Effector memory CD4-positive, alpha-beta T cell (primary cell): ENCODE measurements around the gene ADAM33.

Experiments used
- DNase-seq, 3 donors: peaks; one replicate each; pipeline ENCODE4 v3.0.0-alpha.2; 2020
- H3K27ac ChIP-seq: 2 replicates; pipeline ENCODE4 v1.7.0; 2013; ENCODE audit warnings: mild to moderate bottlenecking, low read length, moderate library complexity; ENCODE audit not compliant: insufficient read depth, poor library complexity, severe bottlenecking
- H3K27me3 ChIP-seq: replicated peaks from 2 replicates; pipeline ENCODE4 v1.7.0; 2013; ENCODE audit warnings: mild to moderate bottlenecking, low read length; ENCODE audit not compliant: insufficient read depth, control insufficient read depth, poor library complexity, severe bottlenecking
- H3K36me3 ChIP-seq: 2 replicates; pipeline ENCODE4 v1.7.0; 2013; ENCODE audit warnings: mild to moderate bottlenecking, low read length, moderate library complexity; ENCODE audit not compliant: control insufficient read depth, insufficient read depth
- H3K4me1 ChIP-seq: 2 replicates; pipeline ENCODE4 v1.7.0; 2013; ENCODE audit warnings: low read length, mild to moderate bottlenecking; ENCODE audit not compliant: control insufficient read depth, insufficient read depth, poor library complexity, severe bottlenecking
- H3K4me3 ChIP-seq: 2 replicates; pipeline ENCODE4 v1.7.0; 2013; ENCODE audit warnings: low read length, low read depth, mild to moderate bottlenecking; ENCODE audit not compliant: insufficient read depth, poor library complexity, severe bottlenecking
- H3K9me3 ChIP-seq: 2 replicates; pipeline ENCODE4 v1.7.0; 2013; ENCODE audit warnings: mild to moderate bottlenecking, low read length, moderate library complexity; ENCODE audit not compliant: control insufficient read depth
- total RNA-seq, 3 donors: gene quantifications; one replicate each; lab custom pipeline; 2026; lab: John Stamatoyannopoulos, UW

Gene ADAM33, protein sequence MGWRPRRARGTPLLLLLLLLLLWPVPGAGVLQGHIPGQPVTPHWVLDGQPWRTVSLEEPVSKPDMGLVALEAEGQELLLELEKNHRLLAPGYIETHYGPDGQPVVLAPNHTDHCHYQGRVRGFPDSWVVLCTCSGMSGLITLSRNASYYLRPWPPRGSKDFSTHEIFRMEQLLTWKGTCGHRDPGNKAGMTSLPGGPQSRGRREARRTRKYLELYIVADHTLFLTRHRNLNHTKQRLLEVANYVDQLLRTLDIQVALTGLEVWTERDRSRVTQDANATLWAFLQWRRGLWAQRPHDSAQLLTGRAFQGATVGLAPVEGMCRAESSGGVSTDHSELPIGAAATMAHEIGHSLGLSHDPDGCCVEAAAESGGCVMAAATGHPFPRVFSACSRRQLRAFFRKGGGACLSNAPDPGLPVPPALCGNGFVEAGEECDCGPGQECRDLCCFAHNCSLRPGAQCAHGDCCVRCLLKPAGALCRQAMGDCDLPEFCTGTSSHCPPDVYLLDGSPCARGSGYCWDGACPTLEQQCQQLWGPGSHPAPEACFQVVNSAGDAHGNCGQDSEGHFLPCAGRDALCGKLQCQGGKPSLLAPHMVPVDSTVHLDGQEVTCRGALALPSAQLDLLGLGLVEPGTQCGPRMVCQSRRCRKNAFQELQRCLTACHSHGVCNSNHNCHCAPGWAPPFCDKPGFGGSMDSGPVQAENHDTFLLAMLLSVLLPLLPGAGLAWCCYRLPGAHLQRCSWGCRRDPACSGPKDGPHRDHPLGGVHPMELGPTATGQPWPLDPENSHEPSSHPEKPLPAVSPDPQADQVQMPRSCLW
- total RNA-seq = 0.09 to 0.19 (median 0.17) reads per million in 3 donors

DNA sequence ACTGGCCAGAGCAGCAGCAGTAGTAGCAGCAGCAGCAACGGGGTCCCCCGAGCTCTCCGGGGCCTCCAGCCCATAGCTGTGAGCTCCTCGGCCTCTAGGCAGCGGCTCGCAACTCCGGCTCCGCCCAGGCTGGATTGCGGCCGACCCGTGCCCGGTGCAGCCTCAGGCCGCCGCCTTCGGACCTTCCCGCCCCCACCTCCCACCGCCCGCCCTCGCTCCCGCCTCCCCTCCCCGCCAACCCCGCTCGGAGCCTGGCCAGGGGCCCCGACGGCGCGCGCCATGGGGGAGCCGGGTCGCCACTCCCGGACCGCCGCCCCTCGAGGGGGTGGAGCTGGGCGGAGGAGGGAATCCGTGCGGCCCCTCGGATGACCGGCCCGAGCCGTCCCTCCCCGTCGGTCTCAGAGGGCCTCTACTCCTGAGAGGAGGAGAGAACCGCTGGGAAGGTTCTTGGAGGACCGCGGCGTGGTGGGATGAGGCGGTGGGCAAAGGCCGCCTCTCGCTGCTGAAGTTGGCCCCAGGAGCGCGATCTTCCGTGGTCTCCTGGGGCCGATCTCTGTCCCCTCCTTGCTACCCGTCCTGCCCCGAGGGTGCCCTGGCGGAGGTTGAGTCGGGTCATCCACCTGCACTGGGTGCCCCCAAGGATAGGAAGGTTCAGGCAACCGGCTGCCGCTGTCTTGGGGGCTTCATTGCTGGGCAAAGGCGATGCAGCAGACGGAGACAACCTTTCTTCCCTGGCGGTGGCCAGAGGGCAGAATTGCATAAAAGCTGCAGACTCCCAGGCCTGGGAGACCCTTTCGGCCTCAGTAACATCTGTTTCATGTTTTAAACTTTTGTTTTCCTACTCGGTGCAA lies at the start of gene ADAM33:
Gene ADAM33, minus strand, starts transcription at position 80 of the 851 bp plus-strand sequence. Its CDS starts 6 bp downstream, at position 74.
- Histone ChIP-seq H3K4me1 (peaks cover 6% of the 10 kb centered on the region), H3K36me3 (no peaks in the 10 kb centered on the region), H3K27ac (no peak within 1 kb of the TSS), H3K9me3 (no peaks in the 10 kb centered on the region), H3K4me3 (no peak within 1 kb of the TSS), H3K27me3 (peaks cover 18% of the 10 kb centered on the region)
- no peak for DNase-seq

DNA sequence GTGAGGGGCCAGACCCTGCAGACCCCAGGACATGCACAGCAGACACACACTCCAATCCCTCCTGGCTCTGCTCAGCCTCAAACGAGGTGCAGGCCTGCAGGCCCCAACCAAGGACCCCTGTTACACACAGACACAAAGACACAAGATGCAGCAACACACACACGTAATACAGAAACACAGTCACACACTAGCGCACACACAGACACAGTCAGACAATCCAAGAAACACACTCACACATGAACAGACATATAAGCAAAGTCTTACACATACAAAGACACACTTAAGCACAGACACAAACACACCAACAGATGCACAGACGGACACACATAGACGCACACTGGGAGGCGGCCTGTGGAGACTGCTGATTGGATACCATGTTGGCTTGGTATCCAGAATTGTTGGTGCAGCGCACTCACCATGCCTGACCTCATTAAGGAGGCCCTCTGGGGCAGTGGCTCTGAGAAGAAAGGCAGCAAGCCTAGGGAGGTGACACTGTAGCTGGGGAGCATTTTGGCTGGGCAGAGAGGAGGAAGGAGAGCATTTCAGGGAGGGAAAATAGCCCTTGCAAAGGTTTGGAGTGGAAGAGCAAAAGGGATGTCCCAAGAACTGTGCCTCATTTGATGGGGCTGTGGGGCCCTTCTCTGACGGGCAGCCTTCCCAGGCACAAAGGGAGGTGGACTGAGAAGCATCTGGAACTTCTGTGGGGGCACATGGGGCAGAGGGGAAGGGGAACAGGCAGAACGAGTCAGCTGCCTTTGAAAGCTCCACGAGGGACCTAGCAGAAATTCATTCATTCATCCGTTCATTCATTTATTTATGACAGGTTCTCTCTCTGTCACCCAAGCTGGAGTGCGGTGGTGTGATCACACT lies 49.2 kb upstream of the ADAM33 start:
- Histone ChIP-seq H3K27ac (no peak overlapping the region), H3K36me3 (no peaks in the 10 kb centered on the region), H3K4me1 (peaks cover 3% of the 10 kb centered on the region), H3K9me3 (no peaks in the 10 kb centered on the region), H3K4me3 (no peak overlapping the region), H3K27me3 (peaks cover 15% of the 10 kb centered on the region)
- no peak for DNase-seq

DNA sequence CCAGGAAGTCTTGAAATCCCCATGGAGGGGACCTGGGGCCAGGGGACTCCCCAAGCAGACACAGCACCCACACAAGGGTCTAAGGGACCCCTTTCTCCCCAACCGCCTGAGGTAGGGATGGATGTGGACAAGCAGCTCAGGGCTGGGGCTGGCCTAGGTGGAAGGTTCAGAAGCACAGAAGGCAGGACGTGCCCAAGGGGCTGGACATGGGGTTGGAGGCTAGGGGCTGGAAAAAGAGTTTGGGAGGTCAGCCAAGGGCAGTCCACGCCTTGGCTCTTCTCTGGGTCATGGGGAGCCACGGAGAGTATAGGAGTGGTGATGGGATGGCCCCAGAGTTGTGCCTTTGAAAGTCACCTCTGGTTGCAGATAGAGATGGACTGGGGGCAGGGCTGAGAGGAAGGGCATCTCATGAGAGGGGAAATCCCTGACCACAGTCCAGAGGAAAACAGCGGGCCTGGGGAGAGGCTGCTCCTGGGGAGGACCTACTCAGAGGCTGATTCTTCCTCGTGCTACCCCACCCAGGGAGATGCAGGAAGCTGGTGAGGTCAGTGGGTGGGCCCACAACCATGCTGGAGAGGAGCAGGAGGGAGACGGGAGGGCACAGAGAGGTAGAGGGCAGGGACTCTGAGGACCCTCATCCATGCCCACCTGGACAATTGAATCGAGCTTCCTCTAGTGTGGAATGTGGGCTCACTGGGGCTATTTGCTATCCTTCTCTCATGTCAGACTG lies 48.2 kb upstream of the ADAM33 start:
- Histone ChIP-seq H3K4me3 (no peak overlapping the region), H3K36me3 (no peaks in the 10 kb centered on the region), H3K4me1 (peaks cover 3% of the 10 kb centered on the region), H3K27ac (no peak overlapping the region), H3K27me3 (peaks cover 15% of the 10 kb centered on the region), H3K9me3 (no peaks in the 10 kb centered on the region)
- no peak for DNase-seq

DNA sequence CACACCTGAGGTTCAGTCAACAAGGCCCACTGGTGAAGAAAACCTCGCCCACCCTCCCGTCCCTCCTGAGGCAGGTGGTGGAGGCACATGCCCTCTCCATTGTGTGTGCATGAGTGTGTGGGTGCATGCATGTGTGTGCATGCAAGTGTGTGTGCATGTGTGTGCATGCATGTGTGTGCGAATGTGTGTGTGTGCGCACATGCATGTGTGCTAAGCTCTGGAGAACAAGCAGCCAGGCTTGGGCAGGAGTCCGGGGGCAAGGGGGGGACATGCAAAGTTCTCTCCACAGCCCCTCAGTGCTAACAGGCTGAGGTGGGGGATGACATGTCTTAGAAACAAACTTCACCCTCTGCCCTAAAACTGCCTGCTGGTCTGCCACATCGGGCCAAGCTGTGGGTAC lies 47.6 kb upstream of the ADAM33 start:
- no peaks in the 10 kb centered on the region for H3K36me3 ChIP-seq
- H3K27me3 ChIP-seq = peaks cover 15% of the 10 kb centered on the region
- H3K9me3 ChIP-seq = no peaks in the 10 kb centered on the region
- H3K4me1 ChIP-seq = peaks cover 3% of the 10 kb centered on the region
- H3K4me3 ChIP-seq = no peak overlapping the region
- DNase-seq = no peak
- no peak overlapping the region for H3K27ac ChIP-seq

DNA sequence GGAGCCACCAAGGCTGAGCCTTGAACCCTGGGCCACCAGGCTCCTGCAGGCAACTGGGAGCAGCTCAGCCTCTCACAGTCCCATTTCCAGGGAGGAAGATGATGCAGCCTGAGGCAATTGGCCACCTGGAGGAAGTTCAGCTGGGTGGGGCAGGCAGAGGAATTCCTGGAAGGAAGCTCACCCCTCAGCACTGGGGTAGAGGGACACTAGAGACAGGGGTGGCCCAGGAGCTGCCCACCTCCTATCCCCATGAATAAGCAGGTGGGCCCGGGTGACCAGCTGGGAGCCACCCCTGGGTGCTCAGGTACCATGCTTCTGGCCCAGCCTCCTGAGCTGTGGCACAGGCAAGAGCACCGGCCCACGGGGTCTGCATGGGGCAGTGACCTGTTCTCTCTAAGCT lies 47.1 kb upstream of the ADAM33 start:
- Histone ChIP-seq H3K36me3 (no peaks in the 10 kb centered on the region), H3K27me3 (peaks cover 15% of the 10 kb centered on the region), H3K9me3 (no peaks in the 10 kb centered on the region), H3K27ac (no peak overlapping the region), H3K4me1 (peaks cover 3% of the 10 kb centered on the region), H3K4me3 (no peak overlapping the region)
- no peak for DNase-seq

DNA sequence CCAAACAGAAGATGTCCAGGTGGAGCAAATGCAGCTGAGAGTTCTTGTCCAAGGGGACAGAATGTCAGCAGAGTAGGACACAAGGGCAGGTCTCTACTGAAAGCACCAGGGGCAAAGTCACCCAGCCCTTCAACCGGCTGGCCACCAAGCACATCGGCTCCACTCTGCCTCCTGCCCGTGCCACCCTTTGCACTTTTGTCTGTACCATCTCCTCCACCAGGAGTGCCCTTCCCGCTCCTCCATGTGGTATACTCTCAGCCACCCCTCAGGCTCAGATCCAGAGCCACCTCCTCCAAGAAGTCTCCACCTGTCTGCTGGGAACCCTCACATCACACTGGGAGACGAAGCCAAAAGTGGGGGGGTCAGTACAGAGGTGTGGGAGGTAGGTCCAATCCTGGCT lies 46.5 kb upstream of the ADAM33 start:
- Histone ChIP-seq H3K9me3 (no peaks in the 10 kb centered on the region), H3K27me3 (peaks cover 14% of the 10 kb centered on the region), H3K4me1 (peaks cover 3% of the 10 kb centered on the region), H3K27ac (no peak overlapping the region), H3K4me3 (no peak overlapping the region), H3K36me3 (no peaks in the 10 kb centered on the region)
- DNase-seq = no peak

DNA sequence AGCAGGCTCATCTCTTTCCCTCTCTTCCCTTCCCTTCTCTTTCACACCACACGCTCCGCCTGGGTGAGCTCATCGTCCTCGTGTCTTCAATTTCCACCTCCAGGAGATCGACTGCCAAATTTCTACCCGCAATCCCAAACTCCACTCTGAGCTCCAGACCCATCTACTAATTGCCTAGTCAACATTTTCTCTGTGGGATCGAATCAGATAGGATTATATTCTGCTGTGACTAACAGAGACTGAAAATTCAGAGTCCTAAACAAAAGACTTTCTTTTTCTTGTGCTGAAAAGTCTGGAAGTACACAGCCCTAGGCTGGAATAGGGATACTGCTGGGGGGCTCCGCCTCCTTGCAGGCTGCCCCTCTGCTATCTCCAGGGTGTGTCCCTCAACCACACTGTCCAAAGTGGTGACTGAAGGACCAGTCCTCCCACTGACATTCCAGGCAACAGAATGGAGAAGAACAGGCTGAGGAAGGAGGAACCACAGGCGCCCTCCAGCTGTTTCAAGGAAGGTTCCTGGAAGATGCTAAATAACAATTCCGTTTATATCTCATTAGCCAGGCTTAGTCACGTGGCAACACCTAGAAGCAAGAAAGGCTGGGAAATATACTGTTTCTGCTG lies 45.7 kb upstream of the ADAM33 start:
- no peaks in the 10 kb centered on the region for H3K4me1 ChIP-seq

DNA sequence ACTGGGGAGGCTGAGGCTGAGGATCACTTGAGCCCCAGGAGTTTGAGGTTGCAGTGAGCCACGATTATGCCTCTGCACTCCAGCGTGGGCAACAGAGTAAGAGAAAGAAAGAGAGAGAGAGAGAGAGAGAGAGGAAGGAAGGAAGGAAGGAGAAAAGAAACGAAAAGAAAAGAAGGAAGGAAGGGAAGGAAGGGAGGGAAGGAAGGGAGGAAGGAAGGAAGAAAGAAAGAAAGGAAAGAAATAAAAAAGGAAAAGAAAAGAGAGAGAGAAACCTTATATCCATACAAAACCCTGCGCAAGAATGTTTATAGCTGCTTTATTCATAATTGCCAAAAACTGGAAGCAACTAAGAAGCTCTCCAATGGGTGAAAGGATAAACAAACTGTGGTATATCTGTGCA lies 42.5 kb upstream of the ADAM33 start:
- Histone ChIP-seq H3K36me3 (no peaks in the 10 kb centered on the region), H3K4me1 (no peaks in the 10 kb centered on the region), H3K9me3 (no peaks in the 10 kb centered on the region), H3K27me3 (no peaks in the 10 kb centered on the region), H3K4me3 (no peak overlapping the region), H3K27ac (no peak overlapping the region)
- DNase-seq = no peak

More for the DNA sequence above, 45.7 kb upstream of the ADAM33 start:
- no peak overlapping the region for H3K27ac ChIP-seq
- no peak overlapping the region for H3K4me3 ChIP-seq
- H3K9me3 ChIP-seq = no peaks in the 10 kb centered on the region
- DNase-seq = no peak
- H3K27me3 ChIP-seq = peaks cover 7% of the 10 kb centered on the region
- no peaks in the 10 kb centered on the region for H3K36me3 ChIP-seq
